DOHH2 (cell line): Measurements from ENCODE around the gene FAM174C.

Experiments
- EZH2phosphoT487 ChIP-seq: fragments of 200-600 bp; sonication (generic); IDR thresholded peaks from 2 replicates; pipeline ENCODE4 v1.6.1; 2017; ENCODE audit warnings: borderline replicate concordance, mild to moderate bottlenecking, antibody characterized with exemption, low read length, moderate library complexity, mixed read lengths
- TF ChIP-seq, protein P1 (sequence below): fragments of 200-600 bp; sonication (generic); IDR thresholded peaks from one replicate; pipeline ENCODE4 v1.5.1; 2014; ENCODE audit warnings: antibody characterized with exemption, mild to moderate bottlenecking, low read depth, low read length; ENCODE audit not compliant: poor library complexity, severe bottlenecking

DNA sequence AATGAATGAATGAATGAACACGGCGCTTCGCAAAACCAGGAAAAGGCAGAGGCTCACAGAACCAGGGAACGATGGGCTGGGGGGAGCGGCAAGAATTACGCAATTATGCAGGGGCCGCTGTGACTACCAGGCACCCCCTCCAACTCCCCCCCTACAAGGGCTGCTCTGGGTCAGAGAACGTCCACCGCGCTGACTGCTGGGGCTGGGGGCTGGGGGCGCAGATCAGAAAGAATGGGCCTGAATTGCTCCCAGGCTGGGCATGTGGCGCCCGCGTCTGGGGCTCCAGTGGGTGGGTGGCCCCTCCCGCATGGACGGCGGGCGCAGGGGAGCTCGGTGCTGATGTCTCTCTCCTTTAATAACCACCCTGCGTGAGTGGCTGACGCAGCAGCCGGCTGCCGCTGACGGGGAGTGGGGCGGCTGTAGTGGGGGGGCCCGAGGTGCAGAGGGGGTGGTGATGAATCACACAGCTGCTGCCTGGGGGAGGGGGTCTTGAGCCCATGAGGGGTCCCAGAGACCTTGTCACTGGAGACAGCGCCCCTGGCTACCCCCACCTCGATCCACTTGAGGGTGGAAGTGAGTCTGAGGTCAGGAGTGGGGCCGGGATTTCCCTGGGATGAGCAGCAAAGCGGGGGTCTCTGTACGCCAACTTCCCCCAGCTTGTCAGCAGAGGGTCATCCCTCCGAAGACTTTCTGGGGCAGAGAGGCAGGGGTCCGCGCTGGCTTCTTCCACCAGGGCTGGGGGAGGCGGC, 7.7 kb upstream of the FAM174C start:
- TF ChIP-seq, protein P1, sequence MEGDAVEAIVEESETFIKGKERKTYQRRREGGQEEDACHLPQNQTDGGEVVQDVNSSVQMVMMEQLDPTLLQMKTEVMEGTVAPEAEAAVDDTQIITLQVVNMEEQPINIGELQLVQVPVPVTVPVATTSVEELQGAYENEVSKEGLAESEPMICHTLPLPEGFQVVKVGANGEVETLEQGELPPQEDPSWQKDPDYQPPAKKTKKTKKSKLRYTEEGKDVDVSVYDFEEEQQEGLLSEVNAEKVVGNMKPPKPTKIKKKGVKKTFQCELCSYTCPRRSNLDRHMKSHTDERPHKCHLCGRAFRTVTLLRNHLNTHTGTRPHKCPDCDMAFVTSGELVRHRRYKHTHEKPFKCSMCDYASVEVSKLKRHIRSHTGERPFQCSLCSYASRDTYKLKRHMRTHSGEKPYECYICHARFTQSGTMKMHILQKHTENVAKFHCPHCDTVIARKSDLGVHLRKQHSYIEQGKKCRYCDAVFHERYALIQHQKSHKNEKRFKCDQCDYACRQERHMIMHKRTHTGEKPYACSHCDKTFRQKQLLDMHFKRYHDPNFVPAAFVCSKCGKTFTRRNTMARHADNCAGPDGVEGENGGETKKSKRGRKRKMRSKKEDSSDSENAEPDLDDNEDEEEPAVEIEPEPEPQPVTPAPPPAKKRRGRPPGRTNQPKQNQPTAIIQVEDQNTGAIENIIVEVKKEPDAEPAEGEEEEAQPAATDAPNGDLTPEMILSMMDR, result no peak
- no peak for TF ChIP-seq EZH2phosphoT487
